BE2C (cell line): Measurements from ENCODE around the gene GALNT9.

Source experiments
- DNase-seq: peaks from one replicate; pipeline ENCODE4 v3.0.0-alpha.2; 2020
- H3K27me3 ChIP-seq: fragments of 250-450 bp; sonication (Bioruptor Pico); 2 replicates; pipeline ENCODE4 v1.5.1; 2020; ENCODE audit warnings: mild to moderate bottlenecking
- H3K36me3 ChIP-seq: fragments of 250-450 bp; sonication (Bioruptor Pico); 2 replicates; pipeline ENCODE4 v1.5.1; 2020; ENCODE audit warnings: mild to moderate bottlenecking
- H3K4me1 ChIP-seq: fragments of 250-450 bp; sonication (Bioruptor Pico); 2 replicates; pipeline ENCODE4 v1.5.1; 2020
- H3K4me3 ChIP-seq: 2 replicates; pipeline ENCODE4 v1.5.1; 2011; ENCODE audit warnings: low read depth, low read length
- H3K9me3 ChIP-seq: fragments of 250-450 bp; sonication (Bioruptor Pico); 2 replicates; pipeline ENCODE4 v1.5.1; 2020
- TF ChIP-seq, protein P1 (sequence below): IDR thresholded peaks from 2 replicates; pipeline ENCODE4 v1.5.1; 2012; ENCODE audit warnings: mild to moderate bottlenecking, low read depth, low read length

Gene GALNT9

DNA sequence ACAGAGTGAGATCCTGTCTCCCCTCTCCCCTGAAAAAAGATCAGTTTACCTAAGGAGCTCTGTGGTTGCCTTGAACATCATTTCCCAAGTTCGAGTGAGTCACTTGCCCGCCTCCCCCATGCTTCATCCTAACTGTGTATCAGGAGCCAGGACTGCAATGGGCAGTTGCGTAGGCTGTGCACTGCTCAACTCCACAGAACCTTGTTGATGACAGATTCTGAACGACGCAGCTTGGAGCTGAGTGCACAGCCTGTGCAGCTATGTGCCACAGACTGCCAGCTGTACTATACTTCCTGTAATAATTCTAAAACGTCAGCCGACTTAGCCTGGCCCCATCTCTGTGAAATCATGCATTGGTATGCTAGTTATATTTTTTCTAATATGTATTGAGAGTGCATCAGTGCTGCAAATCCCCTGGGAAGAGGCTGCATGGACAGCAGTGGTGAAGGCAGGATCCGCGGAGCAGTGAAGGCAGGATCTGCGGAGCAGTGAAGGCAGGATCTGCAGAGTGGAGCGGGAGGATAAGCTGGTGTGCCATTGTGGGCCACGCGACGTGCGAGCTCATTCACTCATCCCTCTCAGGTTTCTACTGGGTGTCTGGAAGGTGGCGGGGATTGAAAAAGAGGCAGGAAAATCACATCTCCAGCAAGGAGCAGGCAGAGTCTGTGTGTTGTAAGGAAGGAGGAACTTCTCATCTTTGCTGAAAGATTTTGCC is 80.8 kb downstream of the GALNT9 start:
- no peak for DNase-seq
- Histone ChIP-seq H3K9me3 (no peaks in the 10 kb centered on the region), H3K4me3 (no peak overlapping the region), H3K36me3 (no peaks in the 10 kb centered on the region), H3K4me1 (no peaks in the 10 kb centered on the region), H3K27me3 (peaks cover 25% of the 10 kb centered on the region)
- TF ChIP-seq, protein P1, sequence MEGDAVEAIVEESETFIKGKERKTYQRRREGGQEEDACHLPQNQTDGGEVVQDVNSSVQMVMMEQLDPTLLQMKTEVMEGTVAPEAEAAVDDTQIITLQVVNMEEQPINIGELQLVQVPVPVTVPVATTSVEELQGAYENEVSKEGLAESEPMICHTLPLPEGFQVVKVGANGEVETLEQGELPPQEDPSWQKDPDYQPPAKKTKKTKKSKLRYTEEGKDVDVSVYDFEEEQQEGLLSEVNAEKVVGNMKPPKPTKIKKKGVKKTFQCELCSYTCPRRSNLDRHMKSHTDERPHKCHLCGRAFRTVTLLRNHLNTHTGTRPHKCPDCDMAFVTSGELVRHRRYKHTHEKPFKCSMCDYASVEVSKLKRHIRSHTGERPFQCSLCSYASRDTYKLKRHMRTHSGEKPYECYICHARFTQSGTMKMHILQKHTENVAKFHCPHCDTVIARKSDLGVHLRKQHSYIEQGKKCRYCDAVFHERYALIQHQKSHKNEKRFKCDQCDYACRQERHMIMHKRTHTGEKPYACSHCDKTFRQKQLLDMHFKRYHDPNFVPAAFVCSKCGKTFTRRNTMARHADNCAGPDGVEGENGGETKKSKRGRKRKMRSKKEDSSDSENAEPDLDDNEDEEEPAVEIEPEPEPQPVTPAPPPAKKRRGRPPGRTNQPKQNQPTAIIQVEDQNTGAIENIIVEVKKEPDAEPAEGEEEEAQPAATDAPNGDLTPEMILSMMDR, result no peak

DNA sequence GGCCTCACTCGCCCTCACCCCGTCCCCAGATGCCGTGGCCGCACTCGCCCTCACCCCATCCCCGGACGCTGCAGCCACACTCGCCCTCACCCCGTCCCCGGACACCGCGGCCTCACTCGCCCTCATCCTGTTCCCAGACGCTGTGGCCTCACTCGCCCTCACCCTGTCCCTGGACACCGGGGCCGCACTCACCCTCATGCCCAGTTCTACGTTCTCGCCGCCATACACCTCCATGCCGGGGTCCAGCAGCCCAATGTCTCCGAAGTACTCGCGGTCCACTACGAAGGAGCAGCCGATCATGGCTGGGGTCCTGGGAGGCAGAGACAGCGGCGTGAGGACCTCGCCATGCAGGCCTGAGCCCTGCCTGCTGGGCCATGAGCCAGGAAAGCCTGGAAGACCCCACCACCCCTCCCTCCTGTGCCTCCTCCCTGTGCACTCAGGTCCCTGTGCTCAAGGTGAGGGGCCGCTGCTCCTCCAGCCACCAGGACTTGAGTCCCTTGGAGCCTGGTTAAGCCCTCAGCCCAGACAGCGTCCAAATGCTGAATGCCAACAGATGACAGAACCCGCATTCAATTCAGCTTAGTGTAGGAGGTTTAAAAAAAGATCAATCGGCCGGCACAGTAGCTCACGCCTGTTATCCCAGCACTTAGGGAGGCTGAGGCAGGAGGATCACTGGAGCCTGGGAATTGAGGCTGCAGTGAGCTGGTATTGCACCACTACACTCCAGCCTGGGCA is 81.5 kb downstream of the GALNT9 start:
- Histone ChIP-seq H3K9me3 (no peaks in the 10 kb centered on the region), H3K27me3 (peaks cover 25% of the 10 kb centered on the region), H3K36me3 (no peaks in the 10 kb centered on the region), H3K4me3 (no peak overlapping the region), H3K4me1 (no peaks in the 10 kb centered on the region)
- TF ChIP-seq, protein P1, result no peak
- DNase-seq, result no peak

DNA sequence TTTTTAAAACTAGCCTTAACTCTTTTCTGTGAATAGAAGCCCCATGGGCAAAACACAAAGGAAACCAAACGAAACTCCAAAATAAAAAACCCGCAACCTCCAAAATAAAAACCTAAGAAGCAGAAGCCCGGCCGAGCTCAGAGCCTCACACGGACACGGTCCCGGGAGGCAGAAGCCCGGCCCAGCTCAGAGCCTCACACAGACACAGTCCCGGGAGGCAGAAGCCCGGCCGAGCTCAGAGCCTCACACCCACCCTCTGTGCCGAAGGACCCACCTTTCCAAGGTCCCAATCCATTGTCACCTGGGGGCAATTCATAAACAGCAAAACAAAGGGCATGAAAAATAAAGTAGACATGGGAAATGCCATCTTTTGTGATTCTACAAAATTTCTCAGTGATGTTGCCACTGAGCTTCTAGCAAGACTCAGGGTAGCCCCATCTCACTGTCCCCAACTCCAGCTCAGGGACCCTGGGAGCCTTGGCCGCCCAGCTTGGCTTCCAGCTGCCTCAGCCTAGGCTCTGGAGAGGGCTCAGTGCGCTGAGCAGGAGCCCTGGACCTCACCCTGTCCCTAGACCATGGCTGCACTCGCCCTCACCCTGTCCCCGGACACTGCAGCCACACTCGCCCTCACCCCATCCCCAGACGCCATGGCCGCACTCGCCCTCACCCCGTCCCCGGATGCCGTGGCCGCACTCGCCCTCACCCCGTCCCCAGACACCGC is 82.2 kb downstream of the GALNT9 start:
- no peaks in the 10 kb centered on the region for H3K4me1 ChIP-seq
- H3K36me3 ChIP-seq, result no peaks in the 10 kb centered on the region
- peaks cover 25% of the 10 kb centered on the region for H3K27me3 ChIP-seq

DNA sequence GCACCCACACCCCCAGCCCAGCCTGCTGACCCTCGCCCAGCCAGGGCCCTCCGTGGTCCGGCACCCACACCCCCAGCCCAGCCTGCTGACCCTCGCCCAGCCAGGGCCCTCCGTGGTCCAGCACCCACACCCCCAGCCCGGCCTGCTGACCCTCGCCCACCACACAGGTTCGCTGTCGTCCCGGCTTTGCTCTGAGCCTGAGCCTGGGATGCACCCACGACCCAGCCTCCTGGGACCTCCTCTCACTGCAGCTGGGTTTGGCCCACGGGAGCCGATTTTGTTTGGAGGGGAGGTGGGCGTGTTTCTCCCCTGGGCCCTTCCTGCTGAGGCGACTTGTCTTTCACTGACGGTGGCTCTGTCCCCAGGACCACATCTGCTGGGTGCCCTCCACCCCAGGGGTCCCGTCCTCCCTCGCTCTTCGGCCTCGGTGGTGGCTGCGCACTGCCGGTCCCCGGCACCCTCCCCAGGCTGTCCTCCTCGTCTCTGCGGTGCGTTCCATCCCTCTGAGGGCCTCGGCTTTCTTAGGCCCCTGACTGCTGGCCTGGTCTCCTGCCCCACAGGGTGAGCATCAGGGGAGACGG is 83.8 kb downstream of the GALNT9 start:
- no peak for DNase-seq
- no peaks in the 10 kb centered on the region for H3K4me1 ChIP-seq
- no peaks in the 10 kb centered on the region for H3K36me3 ChIP-seq
- H3K9me3 ChIP-seq, result no peaks in the 10 kb centered on the region
- H3K4me3 ChIP-seq, result no peak overlapping the region
- TF ChIP-seq, protein P1, result no peak
- H3K27me3 ChIP-seq, result peaks cover 23% of the 10 kb centered on the region

More for the DNA sequence above, 82.2 kb downstream of the GALNT9 start:
- DNase-seq, result no peak
- no peaks in the 10 kb centered on the region for H3K9me3 ChIP-seq
- TF ChIP-seq, protein P1, result no peak
- no peak overlapping the region for H3K4me3 ChIP-seq

DNA sequence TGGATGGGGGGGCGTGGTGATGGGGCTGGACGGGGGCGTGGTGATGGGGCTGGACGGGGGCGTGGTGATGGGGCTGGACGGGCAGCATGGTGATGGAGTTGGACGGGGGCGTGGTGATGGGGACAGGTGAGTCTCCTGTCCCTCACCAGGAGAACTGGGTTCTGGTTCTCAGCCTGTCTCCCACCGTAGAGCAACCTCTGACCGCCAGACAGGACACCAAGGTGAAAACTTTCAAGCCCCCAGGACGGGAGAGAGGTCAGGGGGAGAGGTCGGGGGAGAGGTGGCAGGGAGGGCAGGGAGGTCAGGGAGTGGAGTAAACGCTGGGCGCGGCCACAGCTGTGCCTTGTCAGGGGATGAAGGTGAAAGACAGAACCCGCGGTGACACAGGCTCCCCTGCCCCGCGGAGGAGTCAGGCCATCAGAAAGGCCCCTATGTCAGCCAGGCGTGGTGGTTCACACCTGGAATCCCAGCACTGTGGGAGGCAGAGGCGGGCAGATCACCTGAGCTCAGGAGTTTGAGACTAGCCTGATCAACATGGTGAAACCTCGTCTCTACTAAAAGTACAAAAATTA is 84.6 kb downstream of the GALNT9 start:
- no peaks in the 10 kb centered on the region for H3K36me3 ChIP-seq
- H3K27me3 ChIP-seq, result peaks cover 16% of the 10 kb centered on the region
- no peak overlapping the region for H3K4me3 ChIP-seq
- no peaks in the 10 kb centered on the region for H3K4me1 ChIP-seq
- H3K9me3 ChIP-seq, result no peaks in the 10 kb centered on the region
- no peak for DNase-seq
- TF ChIP-seq, protein P1, result no peak
